ENCODE data around the gene YWHAQ. TPM values are rescaled to one million over a fixed set of nuclear protein-coding genes. Genes with fewer than 3 reads are reported as not detected.
"Not testable (repeated sequence)": the region's sequence is repeated elsewhere in the genome, so short reads cannot be mapped to it uniquely, and the experiment has no call there.

Gene YWHAQ
- total RNA-seq, 1 donor from 2014 or later, result 418 TPM

GRCh38 chr2:9554921-9555296, 75.9 kb downstream of the YWHAQ start:
- H3K4me3 ChIP-seq (ENCODE audit: low read depth, low read length), result peak overlapping the region; percentile 81
- DNase-seq (ENCODE audit: low read depth), result no peak
- TF ChIP-seq CTCF (conservative IDR thresholded peaks at IDR 0.05; ENCODE audit: low read depth, low read length), result no peak

- H3K4me3 ChIP-seq (ENCODE audit: low read depth, low read length), result no peak overlapping the region
- TF ChIP-seq CTCF (conservative IDR thresholded peaks at IDR 0.05; ENCODE audit: low read depth, low read length), result no peak
- no peak for DNase-seq (ENCODE audit: low read depth)
These were observed 78.3 kb downstream of the YWHAQ start for GRCh38 chr2:9552219-9553178.

DNA sequence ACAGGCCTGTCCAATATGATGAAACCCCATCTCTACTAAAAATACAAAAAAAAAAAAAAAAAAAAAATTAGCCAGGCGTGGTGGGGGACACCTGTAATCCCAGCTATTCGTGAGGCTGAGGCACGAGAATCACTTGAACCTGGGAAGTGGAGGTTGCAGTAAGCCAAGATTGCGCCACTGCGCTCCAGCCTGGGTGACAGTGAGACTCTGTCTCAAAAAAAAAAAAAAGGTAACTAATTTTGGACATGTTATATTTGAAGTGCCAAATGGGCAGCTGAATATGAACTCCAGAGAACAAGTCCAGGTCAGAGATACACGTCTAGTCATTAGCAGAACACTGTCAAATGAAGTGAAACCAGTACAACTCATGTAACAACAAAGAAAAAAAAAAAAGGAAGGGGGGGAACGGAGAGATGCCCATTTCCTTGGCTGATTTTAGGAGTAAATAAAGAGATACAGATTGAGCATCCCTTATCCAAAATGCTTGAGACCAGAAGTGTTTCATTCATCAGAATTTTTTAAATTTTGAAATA, 79.9 kb downstream of the YWHAQ start:
- H3K4me3 ChIP-seq (ENCODE audit: low read depth, low read length); DNase-seq (ENCODE audit: low read depth): not testable (repeated sequence)

- DNase-seq (ENCODE audit: low read depth), result no peak
- TF ChIP-seq CTCF (conservative IDR thresholded peaks at IDR 0.05; ENCODE audit: low read depth, low read length), result no peak
- no peak overlapping the region for H3K4me3 ChIP-seq (ENCODE audit: low read depth, low read length)
These were observed 81.4 kb downstream of the YWHAQ start for GRCh38 chr2:9549420-9549819.

DNA sequence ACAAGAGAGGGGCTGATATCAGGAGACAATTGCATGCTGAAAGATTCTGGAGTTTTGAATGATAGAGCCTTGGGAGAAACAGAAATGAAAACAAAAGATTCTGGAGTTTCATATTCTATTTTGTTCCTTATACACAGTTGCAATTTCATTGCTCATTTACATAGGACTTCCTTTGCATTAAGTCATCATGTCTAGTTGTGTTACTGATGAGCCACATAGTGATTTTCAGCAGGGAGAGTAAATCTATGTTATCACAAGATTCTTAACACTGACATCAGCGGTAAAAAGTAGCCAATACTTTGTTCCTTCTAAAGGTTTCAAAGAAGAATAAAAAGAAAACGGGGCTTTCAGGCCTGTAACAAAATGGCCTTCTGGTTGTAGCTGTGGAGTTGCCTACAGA, 82.3 kb downstream of the YWHAQ start:
- H3K4me3 ChIP-seq (ENCODE audit: low read depth, low read length), result no peak overlapping the region
- TF ChIP-seq CTCF (conservative IDR thresholded peaks at IDR 0.05; ENCODE audit: low read depth, low read length), result no peak
- no peak for DNase-seq (ENCODE audit: low read depth)

- no peak overlapping the region for H3K4me3 ChIP-seq (ENCODE audit: low read depth, low read length)
- no peak for DNase-seq (ENCODE audit: low read depth)
- TF ChIP-seq CTCF (conservative IDR thresholded peaks at IDR 0.05; ENCODE audit: low read depth, low read length), result no peak
These were observed 83.4 kb downstream of the YWHAQ start for GRCh38 chr2:9547262-9547991.

GRCh38 chr2:9545502-9545901, 85.3 kb downstream of the YWHAQ start:
- TF ChIP-seq CTCF (conservative IDR thresholded peaks at IDR 0.05; ENCODE audit: low read depth, low read length), result no peak
- DNase-seq (ENCODE audit: low read depth), result no peak
- no peak overlapping the region for H3K4me3 ChIP-seq (ENCODE audit: low read depth, low read length)
